GM11168 (cell line): Measurements from ENCODE around the gene LRP3.

ENCODE experiments used
- in situ Hi-C: fragments of 300-500 bp; cut with MboI; formaldehyde crosslinking; loops from one replicate; pipeline ENCODE4 v1.12.0; 2022; ENCODE audit warnings: low sequenced_read_pairs; ENCODE audit not compliant: unreplicated experiment

Gene LRP3

GRCh38 chr19:33234736-33235135, 40.6 kb downstream of the LRP3 start:
- in situ Hi-C loops = loop anchor here (5.0 kb wide), 2 partner anchors 73 to 168 kb away; no protein-coding TSS in a partner anchor

- in situ Hi-C loops = loop anchor here (5.0 kb wide), 1 partner anchor 167 kb away; no protein-coding TSS in a partner anchor
Observed at GRCh38 chr19:33235269-33235995, 41.3 kb downstream of the LRP3 start.

DNA sequence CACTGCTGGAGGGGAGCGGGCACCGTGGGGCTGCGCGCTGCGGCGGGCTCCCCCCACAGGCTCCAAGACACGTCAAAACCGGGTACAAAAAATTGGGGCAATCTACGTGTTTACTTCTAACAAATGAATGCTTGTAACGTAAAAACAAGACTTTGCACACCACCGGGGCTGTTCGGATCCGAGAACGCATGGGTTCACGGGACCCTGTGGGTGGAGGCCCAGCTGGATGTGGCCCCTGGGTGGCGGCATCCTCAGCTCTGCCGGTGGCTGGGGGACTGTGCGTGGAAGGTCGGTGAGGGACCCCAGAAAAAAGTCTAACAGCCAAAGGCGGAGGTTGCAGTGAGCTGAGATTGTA, 41.8 kb downstream of the LRP3 start:
- in situ Hi-C loops = loop anchor here (5.0 kb wide), 1 partner anchor 166 kb away; no protein-coding TSS in a partner anchor

GRCh38 chr19:33236696-33237390, 42.7 kb downstream of the LRP3 start:
- in situ Hi-C loops = loop anchor here (5.0 kb wide), 1 partner anchor 165 kb away; no protein-coding TSS in a partner anchor

GRCh38 chr19:33238481-33239149, 44.5 kb downstream of the LRP3 start:
- in situ Hi-C loops = loop anchor here (5.0 kb wide), 1 partner anchor 164 kb away; no protein-coding TSS in a partner anchor

DNA sequence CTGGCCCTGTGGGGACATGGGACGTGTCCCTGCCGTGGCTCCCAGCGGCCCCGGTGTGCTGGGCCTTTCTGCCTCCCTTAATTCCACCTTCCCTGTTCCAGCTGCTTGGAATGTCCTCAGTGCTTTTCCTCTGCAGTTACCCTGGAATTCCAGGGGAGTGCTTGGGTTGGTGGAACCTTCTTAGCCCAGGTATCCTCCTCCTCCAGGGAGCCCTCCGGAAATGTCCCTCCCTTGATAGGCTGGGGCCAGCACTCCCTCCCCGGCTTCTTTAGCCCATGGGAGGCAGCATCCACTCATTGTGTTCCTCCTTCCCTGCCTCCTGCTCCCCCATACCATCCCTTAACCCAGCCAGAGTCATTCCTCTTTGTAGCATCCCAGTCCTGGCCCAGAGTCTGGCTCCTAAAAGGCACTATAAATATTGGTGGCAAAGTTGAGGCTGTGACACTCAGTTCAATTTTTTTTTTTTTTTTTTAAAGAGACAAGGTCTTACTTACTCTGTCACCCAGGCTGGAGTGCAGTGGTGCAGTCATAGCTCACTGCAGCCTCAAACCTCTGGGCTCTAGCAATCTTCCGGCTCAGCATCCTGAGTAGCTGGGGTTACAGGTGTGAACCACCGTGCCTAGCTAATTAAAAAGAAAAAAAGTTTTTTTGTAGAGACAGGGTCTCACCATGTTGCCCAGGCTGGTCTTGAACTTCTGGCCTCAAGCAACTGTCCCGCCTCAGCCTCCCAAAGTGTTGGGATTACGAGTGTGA, 45.3 kb downstream of the LRP3 start:
- in situ Hi-C loops = loop anchor here (5.0 kb wide), 1 partner anchor 163 kb away; no protein-coding TSS in a partner anchor

- in situ Hi-C loops = no loop called here
Observed at GRCh38 chr19:33240181-33240771, 46.1 kb downstream of the LRP3 start.

DNA sequence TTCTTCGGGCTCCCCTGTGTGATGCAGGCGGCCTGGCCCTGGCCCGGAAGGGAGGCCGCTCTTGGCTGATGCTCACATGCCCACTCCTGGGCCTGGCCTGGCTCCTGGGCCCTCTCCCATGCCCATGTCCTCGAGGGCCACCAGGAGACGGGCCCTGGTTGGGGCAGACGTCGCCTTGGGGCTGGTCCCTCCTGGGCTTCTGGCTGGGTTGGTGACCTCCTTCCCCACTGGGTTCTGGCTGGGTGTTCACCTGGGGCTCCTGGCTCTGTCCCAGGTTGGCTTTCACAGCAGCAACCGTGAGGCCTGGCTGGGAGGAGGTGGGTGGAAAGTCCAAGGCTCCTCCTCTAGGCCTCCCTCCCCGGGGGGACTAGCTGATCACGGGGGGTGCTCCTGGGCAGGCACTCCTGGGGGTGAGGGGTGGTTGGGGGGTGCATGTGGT, 47.0 kb downstream of the LRP3 start:
- in situ Hi-C loops = no loop called here

DNA sequence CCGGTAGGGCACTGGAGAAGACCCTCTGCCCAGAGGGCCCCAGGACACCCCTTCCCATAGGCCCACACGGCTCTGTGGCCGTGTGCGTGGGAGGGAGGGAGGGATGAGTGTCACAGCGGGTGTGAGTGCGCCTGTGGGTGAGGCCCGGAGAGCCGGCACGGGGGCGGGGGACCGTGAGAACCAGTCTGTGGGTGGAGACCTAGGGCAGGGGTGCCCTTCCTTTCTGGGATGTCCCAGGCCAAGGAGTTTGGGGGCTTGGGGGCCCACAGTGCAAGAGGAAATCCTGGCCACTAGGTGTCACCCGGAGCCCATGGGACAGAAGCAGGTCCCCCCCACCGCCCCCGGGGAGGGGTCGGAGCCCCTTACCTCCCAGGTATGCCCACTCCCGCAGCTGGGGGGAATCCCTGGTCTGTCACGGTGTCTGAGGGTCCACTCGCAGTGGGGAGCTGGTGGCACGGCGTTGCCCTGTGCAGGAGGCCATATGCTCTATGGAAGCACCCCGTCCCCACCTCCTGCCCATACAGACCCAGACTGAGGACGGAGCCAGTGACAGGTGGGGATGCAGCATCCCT, 47.5 kb downstream of the LRP3 start:
- in situ Hi-C loops = no loop called here

- in situ Hi-C loops = no loop called here
Observed at GRCh38 chr19:33242131-33242530, 48.0 kb downstream of the LRP3 start.

DNA sequence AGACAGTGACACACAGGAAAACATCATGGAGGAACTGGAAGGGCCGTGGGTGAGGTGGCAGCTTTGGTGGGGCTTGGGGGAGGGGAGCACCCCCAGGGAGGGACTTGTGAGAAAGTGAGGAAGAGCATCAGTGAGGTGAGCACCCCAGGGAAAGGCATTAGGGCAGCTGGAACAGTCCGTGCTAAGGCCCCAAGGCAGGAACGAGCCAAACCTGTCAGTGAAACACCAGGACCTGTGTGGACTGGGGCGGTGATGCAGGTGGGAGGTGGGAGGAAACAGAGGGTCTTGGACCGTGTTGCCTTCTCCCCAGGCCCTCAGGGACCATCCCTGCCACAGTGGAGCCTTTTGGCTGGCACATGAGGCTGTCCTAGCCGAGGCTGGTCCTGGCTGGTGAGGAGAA, 48.8 kb downstream of the LRP3 start:
- in situ Hi-C loops = no loop called here

DNA sequence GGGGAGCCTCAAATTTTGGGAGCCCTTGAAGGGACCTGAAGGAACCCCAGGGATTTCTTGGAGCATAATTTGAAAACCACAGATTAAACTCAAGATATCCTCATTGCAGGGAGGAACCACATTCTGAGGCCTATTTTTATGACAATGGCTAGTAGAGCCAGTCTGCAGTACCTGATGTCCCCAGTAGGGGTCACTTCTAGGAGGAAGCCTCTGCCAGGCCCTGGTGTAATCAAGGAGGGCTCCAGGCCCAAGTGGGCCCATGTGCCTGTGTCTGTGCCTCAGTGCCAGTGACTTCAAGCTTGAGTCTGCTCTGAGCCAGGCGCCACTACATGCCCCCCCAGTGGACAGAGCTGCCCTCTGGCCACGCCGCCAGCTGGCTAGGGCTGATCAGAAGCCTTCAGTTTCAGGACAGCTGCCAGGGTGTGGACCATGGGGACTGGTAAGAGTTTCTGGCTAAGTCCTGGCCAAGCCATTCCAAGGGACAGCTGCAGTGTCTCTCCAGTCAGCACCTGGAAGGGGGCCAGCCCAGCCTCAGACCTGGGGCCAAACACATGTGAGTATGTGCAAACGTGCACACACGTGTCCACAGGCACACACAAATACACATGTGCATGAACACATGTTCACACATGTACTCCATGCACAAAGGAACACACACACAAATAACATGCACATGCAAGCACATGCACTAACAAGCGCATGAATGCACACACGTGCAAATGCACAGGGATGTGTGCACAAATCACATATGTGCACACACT, 52.0 kb downstream of the LRP3 start:
- in situ Hi-C loops = no loop called here

DNA sequence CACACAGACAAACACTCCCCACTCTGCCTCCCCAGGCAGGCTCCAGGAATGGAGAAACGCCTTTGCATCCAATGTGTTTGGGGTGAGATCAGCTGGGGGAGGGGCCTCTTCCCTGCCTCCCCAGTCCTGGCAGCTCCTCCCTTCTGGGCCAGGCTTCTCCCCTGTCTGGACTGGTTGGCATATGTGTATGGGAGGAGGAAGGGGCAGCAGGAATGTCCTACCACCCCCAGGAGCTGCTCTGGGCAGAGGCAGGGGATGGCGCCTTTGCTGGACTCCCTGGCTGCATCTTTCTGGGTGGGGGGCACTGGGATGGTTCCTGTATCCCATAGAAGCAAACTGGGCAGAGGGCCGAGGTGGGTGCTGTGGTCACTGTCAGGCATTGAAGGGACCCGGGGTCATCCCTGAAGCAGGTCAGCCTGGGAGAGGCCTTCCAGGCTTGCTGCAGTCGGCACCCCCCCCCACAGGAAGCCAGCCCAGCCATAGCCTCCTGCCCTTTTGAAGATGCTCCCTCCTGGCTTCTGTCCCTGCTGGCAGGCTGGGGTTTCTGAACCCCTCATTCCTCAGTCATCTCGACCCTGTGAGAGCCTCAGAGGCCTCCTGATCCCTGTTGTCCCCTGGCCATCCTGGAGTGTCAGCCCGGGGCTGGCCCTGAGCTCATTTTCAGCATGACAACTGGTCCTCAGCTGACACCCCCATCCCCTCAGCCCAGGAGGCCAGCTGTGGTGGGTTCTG, 52.7 kb downstream of the LRP3 start:
- in situ Hi-C loops = no loop called here

- in situ Hi-C loops = no loop called here
Observed at GRCh38 chr19:33247441-33247819, 53.3 kb downstream of the LRP3 start.

DNA sequence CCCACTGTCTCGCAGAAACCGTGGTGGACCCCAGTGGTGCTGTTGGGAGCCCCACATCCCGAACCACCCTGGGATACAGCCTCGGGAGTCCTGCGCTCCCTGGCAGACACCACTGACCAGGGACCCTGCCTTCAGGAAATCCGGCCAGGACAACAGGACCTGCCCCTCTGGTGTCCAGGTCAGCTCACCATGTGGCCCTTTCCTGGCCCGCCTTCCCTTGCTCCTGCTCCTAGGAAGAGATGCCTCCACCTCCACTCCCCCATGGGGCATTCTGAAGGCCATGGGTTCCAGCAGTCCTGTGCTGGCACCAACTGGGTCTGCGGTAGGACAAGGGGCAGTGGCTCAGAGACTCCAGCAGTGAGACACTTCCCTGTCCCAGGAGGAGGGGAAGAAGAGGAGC, 54.0 kb downstream of the LRP3 start:
- in situ Hi-C loops = no loop called here

DNA sequence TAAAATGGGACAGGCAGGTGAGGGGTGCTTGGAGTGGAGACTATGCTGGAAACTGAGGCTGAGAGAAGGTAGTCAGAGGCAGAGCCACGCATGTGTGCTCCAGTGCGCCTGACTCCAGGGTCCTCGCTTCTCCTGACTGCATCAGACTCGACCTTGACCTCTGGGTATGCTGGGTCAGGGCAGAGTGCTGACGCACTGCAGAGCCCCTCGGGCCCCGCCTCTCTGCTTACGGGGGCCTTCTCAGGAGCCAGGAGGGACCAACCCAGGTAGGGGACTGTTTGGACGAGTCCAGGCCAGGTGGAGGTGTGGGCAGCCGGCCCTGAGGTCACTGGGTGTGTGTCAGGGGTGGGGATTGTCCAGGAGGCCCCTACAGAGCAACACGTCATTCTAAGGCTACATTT, 54.4 kb downstream of the LRP3 start:
- in situ Hi-C loops = no loop called here

DNA sequence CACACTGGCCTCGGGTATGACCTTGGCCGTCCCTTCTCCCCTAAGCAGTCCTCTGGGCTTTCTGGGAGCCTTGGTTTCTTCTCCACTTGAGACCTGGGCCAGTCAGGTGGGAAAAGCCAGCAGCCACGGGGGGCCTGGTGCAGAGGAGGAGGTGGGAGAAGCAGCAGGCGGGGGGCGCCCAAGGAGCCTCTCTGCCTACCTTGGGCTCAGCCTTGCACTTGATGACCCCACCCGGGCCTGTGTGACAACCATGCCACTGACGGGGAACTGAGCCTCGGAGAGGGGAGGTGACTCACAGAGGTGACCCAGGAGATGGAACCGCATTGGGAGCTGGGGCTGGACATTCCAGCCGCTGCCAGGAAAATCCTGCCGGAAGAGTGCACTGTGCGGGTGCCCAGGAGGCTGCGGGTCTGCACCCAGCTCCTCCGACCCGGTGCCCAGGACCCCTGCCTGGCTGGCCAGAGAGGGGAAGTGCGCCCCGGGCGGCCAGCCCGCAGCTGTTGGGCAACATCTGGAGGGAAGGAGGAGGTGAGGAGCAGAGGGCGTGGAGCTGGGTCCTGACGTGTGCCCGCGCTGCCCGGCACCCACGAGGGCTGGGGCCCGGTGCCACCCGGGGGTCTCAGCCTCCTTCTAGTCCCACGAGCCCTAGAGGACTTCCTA, 55.0 kb downstream of the LRP3 start:
- in situ Hi-C loops = no loop called here
